ENCODE measurements around the gene AKR7A2.

DNA sequence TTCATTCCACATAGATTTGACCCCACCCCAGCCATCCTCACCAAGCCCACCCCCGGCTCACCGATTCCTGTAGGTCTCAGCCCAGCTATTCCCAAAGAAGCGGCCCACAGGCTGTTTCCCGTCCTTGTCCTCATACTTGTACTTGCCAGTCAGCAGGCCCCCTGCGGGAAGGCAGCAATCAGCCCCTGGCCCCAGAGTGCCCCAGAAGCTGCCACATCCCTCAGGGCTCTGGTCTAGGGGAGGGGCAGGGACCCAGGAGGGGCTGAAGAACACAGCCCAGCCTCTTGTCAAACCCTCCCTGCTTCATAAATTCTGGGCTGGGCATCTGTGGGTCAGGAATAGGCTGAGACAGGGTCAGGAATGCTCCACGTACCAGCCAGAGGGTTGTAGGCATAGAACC, 5.0 kb downstream of the AKR7A2 start:
- TF ChIP-seq TAF1 (IDR thresholded peaks at IDR 0.05; ENCODE audit: borderline replicate concordance, insufficient read depth, low read length) (no peak), SIN3A (IDR thresholded peaks at IDR 0.05; ENCODE audit: borderline replicate concordance, insufficient read depth, low read length) (no peak), POLR2AphosphoS5 (IDR thresholded peaks at IDR 0.05; ENCODE audit: low read depth, low read length) (no peak), FOXP2 (optimal IDR thresholded peaks at IDR 0.05; ENCODE audit: borderline replicate concordance, extremely low read depth, extremely low read length, insufficient read depth) (no peak)
- TF ChIP-seq, protein P1, sequence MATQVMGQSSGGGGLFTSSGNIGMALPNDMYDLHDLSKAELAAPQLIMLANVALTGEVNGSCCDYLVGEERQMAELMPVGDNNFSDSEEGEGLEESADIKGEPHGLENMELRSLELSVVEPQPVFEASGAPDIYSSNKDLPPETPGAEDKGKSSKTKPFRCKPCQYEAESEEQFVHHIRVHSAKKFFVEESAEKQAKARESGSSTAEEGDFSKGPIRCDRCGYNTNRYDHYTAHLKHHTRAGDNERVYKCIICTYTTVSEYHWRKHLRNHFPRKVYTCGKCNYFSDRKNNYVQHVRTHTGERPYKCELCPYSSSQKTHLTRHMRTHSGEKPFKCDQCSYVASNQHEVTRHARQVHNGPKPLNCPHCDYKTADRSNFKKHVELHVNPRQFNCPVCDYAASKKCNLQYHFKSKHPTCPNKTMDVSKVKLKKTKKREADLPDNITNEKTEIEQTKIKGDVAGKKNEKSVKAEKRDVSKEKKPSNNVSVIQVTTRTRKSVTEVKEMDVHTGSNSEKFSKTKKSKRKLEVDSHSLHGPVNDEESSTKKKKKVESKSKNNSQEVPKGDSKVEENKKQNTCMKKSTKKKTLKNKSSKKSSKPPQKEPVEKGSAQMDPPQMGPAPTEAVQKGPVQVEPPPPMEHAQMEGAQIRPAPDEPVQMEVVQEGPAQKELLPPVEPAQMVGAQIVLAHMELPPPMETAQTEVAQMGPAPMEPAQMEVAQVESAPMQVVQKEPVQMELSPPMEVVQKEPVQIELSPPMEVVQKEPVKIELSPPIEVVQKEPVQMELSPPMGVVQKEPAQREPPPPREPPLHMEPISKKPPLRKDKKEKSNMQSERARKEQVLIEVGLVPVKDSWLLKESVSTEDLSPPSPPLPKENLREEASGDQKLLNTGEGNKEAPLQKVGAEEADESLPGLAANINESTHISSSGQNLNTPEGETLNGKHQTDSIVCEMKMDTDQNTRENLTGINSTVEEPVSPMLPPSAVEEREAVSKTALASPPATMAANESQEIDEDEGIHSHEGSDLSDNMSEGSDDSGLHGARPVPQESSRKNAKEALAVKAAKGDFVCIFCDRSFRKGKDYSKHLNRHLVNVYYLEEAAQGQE (IDR thresholded peaks at IDR 0.05; ENCODE audit: insufficient read depth in 1 of 2, low read depth in 2 of 2, low read length in 2 of 2), result no peak
